Measurements from ENCODE around the gene SSR4. TPM values are rescaled to one million over a fixed set of nuclear protein-coding genes. Genes with fewer than 3 reads are reported as not detected.
A peak's percentile ranks its signal among the peaks of the same experiment; 100 is the strongest.

The SSR4 gene
- total and polyA plus RNA-seq, 2 of the 13 experiments (the other 11 are each of a cell fraction or from before 2014, with no cell fraction given): 214 to 288 TPM

GRCh38 chrX:153794018-153794896, at the start of gene SSR4, which contains the start of gene IDH3G (continued):
- TF ChIP-seq ZNF687 (CRISPR knock-in tag; IDR thresholded peaks at IDR 0.05) (peak; percentile 95), MXD3 (CRISPR knock-in tag; IDR thresholded peaks at IDR 0.05) (peak; percentile 33; the same call in 1 of the 2 replicates), ZBTB20 (CRISPR knock-in tag; IDR thresholded peaks at IDR 0.05; ENCODE audit: borderline replicate concordance, low read depth) (no peak), ZFP91 (CRISPR knock-in tag; IDR thresholded peaks at IDR 0.05; ENCODE audit: borderline replicate concordance) (peak; percentile 58), ZNF263 (CRISPR knock-in tag; IDR thresholded peaks at IDR 0.05) (no peak), KDM5B (CRISPR knock-in tag; IDR thresholded peaks at IDR 0.05; ENCODE audit: borderline replicate concordance) (peak; percentile 31; the same call in 1 of the 2 replicates), ATF4 (CRISPR knock-in tag; IDR thresholded peaks at IDR 0.05) (peak in 1 of 2 experiments; percentile 29; a peak in 1 of 4 replicates), FOSL1 (CRISPR knock-in tag; IDR thresholded peaks at IDR 0.05; ENCODE audit: borderline replicate concordance) (no peak), SIN3B (IDR thresholded peaks at IDR 0.05; ENCODE audit: low read length) (no peak), EED (CRISPR knock-in tag; IDR thresholded peaks at IDR 0.05) (peak; percentile 60; the same call in 1 of the 2 replicates), HDAC2 (CRISPR knock-in tag; IDR thresholded peaks at IDR 0.05) (0 out of 2 replicates have a peak, but pooled peaks have one; percentile 52), ZSCAN9 (CRISPR knock-in tag; IDR thresholded peaks at IDR 0.05; ENCODE audit: borderline replicate concordance) (peak; percentile 23; the same call in 1 of the 2 replicates), IRF1 (CRISPR knock-in tag; IDR thresholded peaks at IDR 0.05; ENCODE audit: low read depth) (no peak), KDM5A (IDR thresholded peaks at IDR 0.05; ENCODE audit: borderline replicate concordance, low read length) (peak; percentile 66; the same call in 1 of the 2 replicates), HOXA3 (CRISPR knock-in tag; IDR thresholded peaks at IDR 0.05) (peak; percentile 100), ZNF431 (CRISPR knock-in tag; IDR thresholded peaks at IDR 0.05; ENCODE audit: borderline replicate concordance, low read depth) (no peak), ZNF17 (CRISPR knock-in tag; IDR thresholded peaks at IDR 0.05) (no peak), DBP (CRISPR knock-in tag; IDR thresholded peaks at IDR 0.05; ENCODE audit: not compliant biosample characterization) (no peak), KDM3A (CRISPR knock-in tag; IDR thresholded peaks at IDR 0.05; ENCODE audit: low read depth) (no peak)
